Smooth muscle cell (in vitro differentiated cells): ENCODE data around the gene TRAFD1. TPM values are rescaled to one million over a fixed set of nuclear protein-coding genes. Genes with fewer than 3 reads are reported as not detected.
"Not testable (repeated sequence)": the region's sequence is repeated elsewhere in the genome, so short reads cannot be mapped to it uniquely, and the experiment has no call there.

Source experiments
- DNase-seq: peaks from one replicate; lab custom pipeline; 2025; ENCODE audit not compliant: unreplicated experiment; lab: John Stamatoyannopoulos, UW
- H2AFZ ChIP-seq: fragments of 200-600 bp; sonication (generic); 2 replicates; pipeline ENCODE4 v1.6.0; 2016; ENCODE audit warnings: antibody characterized with exemption, low read depth, mild to moderate bottlenecking
- H3F3A ChIP-seq: fragments of 200-600 bp; sonication (generic); 2 replicates; pipeline ENCODE4 v1.6.0; 2017; ENCODE audit warnings: antibody characterized with exemption, low read depth
- H3K27ac ChIP-seq: fragments of 200-600 bp; sonication (generic); 2 replicates; pipeline ENCODE4 v1.5.1; 2016; ENCODE audit warnings: low read depth, mild to moderate bottlenecking
- H3K27me3 ChIP-seq: fragments of 200-600 bp; sonication (generic); 2 replicates; pipeline ENCODE4 v1.6.1; 2016; ENCODE audit warnings: low read depth, mild to moderate bottlenecking
- H3K36me3 ChIP-seq: fragments of 200-600 bp; sonication (generic); 2 replicates; pipeline ENCODE4 v1.5.1; 2016; ENCODE audit warnings: low read depth
- H3K4me1 ChIP-seq: fragments of 200-600 bp; sonication (generic); 2 replicates; pipeline ENCODE4 v1.5.1; 2016; ENCODE audit warnings: low read depth
- H3K4me2 ChIP-seq: fragments of 200-600 bp; sonication (generic); 2 replicates; pipeline ENCODE4 v1.6.0; 2016; ENCODE audit warnings: mild to moderate bottlenecking
- H3K4me3 ChIP-seq: fragments of 200-600 bp; sonication (generic); 2 replicates; pipeline ENCODE4 v1.5.1; 2016; ENCODE audit warnings: mild to moderate bottlenecking
- H3K79me2 ChIP-seq: fragments of 200-600 bp; sonication (generic); 2 replicates; pipeline ENCODE4 v1.6.0; 2016; ENCODE audit warnings: low read depth, mild to moderate bottlenecking
- H3K9ac ChIP-seq: fragments of 200-600 bp; sonication (generic); 2 replicates; pipeline ENCODE4 v1.6.0; 2016; ENCODE audit warnings: low read depth
- H3K9me3 ChIP-seq: fragments of 200-600 bp; sonication (generic); replicated peaks from 2 replicates; pipeline ENCODE4 v1.5.1; 2016; ENCODE audit warnings: low read depth
- H4K20me1 ChIP-seq: fragments of 200-600 bp; sonication (generic); 2 replicates; pipeline ENCODE4 v1.6.0; 2016; ENCODE audit warnings: low read depth
- CTCF ChIP-seq: fragments of 200-600 bp; sonication (generic); IDR thresholded peaks from 2 replicates; pipeline ENCODE4 v1.5.1; 2017; ENCODE audit warnings: borderline replicate concordance, mild to moderate bottlenecking, antibody characterized with exemption; ENCODE audit not compliant: insufficient read depth, poor library complexity, severe bottlenecking
- WGBS: methylation state at CpG from one replicate; pipeline ENCODE4 v1.1.7; 2016; ENCODE audit warnings: low lambda C conversion rate; 5-methylcytosine and 5-hydroxymethylcytosine counted together
- polyA plus RNA-seq: library from polyadenylated mRNA; unstranded; fragments of >200 nt; fragmentation: Nextera tagmentation; extraction: Ambion mirVana; gene quantifications from 2 replicates; pipeline ENCODE4 v1.2.1, GENCODE V29; 2016
- total RNA-seq: library from RNA; depleted of rRNA; stranded (reverse); fragments of >200 nt; gene quantifications from 2 replicates; pipeline ENCODE4 v1.2.3, GENCODE V29; 2014

Gene TRAFD1
- total and polyA plus RNA-seq, 2 experiments from 2014 or later = 30.2 to 44.8 TPM

- WGBS = 99% methylated on average over 8 of the region's 8 CpGs
- no peaks in the 10 kb centered on the region for H4K20me1 ChIP-seq
- no peaks in the 10 kb centered on the region for H3K27me3 ChIP-seq
- H3K79me2 ChIP-seq = no peaks in the 10 kb centered on the region
- H3K9ac ChIP-seq = no peak overlapping the region
- no peak overlapping the region for H3K4me3 ChIP-seq
- H3K4me1 ChIP-seq = no peaks in the 10 kb centered on the region
- H3K36me3 ChIP-seq = peaks cover 18% of the 10 kb centered on the region
- no peak overlapping the region for H3K4me2 ChIP-seq
- no peak for TF ChIP-seq CTCF
- DNase-seq = no peak
- H2AFZ ChIP-seq = no peak overlapping the region
- no peaks in the 10 kb centered on the region for H3K9me3 ChIP-seq
- H3K27ac ChIP-seq = no peak overlapping the region
- H3F3A ChIP-seq = no peaks in the 10 kb centered on the region
Observed at GRCh38 chr12:112153893-112154219, 28.5 kb downstream of the TRAFD1 start.

- not testable (repeated sequence) for H3K4me1 ChIP-seq, H2AFZ ChIP-seq, H3K9ac ChIP-seq, H3K79me2 ChIP-seq, H3K9me3 ChIP-seq, H4K20me1 ChIP-seq, H3K27ac ChIP-seq, DNase-seq, H3K4me3 ChIP-seq, H3K4me2 ChIP-seq, H3K27me3 ChIP-seq, H3F3A ChIP-seq
- 97% methylated on average over 11 of the region's 11 CpGs for WGBS
- H3K36me3 ChIP-seq = peaks cover 14% of the 10 kb centered on the region
Observed at GRCh38 chr12:112158461-112159145, 33.2 kb downstream of the TRAFD1 start.

GRCh38 chr12:112159146-112159541, 33.8 kb downstream of the TRAFD1 start:
- TF ChIP-seq CTCF = no peak
- H4K20me1 ChIP-seq = no peaks in the 10 kb centered on the region
- H3K4me2 ChIP-seq = no peak overlapping the region
- H3K9me3 ChIP-seq = no peaks in the 10 kb centered on the region
- H3K79me2 ChIP-seq = no peaks in the 10 kb centered on the region
- WGBS = 98% methylated on average over 6 of the region's 6 CpGs
- H3K27me3 ChIP-seq = no peaks in the 10 kb centered on the region
- H3F3A ChIP-seq = no peaks in the 10 kb centered on the region
- no peak overlapping the region for H2AFZ ChIP-seq
- H3K4me1 ChIP-seq = no peaks in the 10 kb centered on the region
- peaks cover 8% of the 10 kb centered on the region for H3K36me3 ChIP-seq
- H3K9ac ChIP-seq = no peak overlapping the region
- no peak overlapping the region for H3K4me3 ChIP-seq
- no peak overlapping the region for H3K27ac ChIP-seq
- DNase-seq = no peak

- no peaks in the 10 kb centered on the region for H3K27me3 ChIP-seq
- H3K27ac ChIP-seq = no peak overlapping the region
- no peak for DNase-seq
- no peaks in the 10 kb centered on the region for H3K79me2 ChIP-seq
- no peak overlapping the region for H3K9ac ChIP-seq
- no peak overlapping the region for H2AFZ ChIP-seq
- TF ChIP-seq CTCF = no peak
- peaks cover 8% of the 10 kb centered on the region for H3K36me3 ChIP-seq
- no peaks in the 10 kb centered on the region for H3K4me1 ChIP-seq
- no peak overlapping the region for H3K4me2 ChIP-seq
- no peaks in the 10 kb centered on the region for H3K9me3 ChIP-seq
- no peak overlapping the region for H3K4me3 ChIP-seq
- WGBS = 97% methylated on average over 6 of the region's 6 CpGs
- no peaks in the 10 kb centered on the region for H4K20me1 ChIP-seq
- no peaks in the 10 kb centered on the region for H3F3A ChIP-seq
Observed at GRCh38 chr12:112160611-112161010, 35.3 kb downstream of the TRAFD1 start.
